ENCODE results near the gene NPHP4.

NPHP4 gene

DNA sequence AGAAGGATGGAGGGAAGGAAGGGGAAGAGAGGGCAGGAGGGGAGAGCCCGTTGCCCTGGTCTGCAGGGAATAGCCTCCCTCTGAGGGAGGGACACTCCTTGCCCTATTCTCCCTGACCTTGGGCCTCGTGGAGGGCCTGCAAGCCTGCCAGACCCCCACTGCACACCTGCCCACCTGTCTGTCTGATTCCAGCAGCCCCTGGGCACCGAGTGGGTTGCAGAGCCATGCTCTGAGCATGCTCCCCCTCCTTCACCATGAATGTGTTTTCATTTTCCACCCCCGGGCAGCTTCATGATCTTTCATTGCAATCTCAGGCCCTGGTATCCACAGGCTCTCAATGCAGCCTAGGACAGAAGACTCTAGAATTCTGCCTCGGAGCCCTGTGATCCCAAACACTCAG, 5.1 kb upstream of the NPHP4 start:
- Histone ChIP-seq H3K36me3 (ENCODE audit: insufficient read depth, low read length) (no peaks in the 10 kb centered on the region), H4K20me1 (ENCODE audit: insufficient read depth, low read length) (no peaks in the 10 kb centered on the region), H2AFZ (ENCODE audit: low read length) (no peak overlapping the region), H3K27me3 (ENCODE audit: insufficient read depth, low read length) (no peaks in the 10 kb centered on the region), H3K9me3 (ENCODE audit: low read length) (no peaks in the 10 kb centered on the region), H3K4me3 (ENCODE audit: low read depth, low read length, poor library complexity, severe bottlenecking) (no peak overlapping the region), H3K79me2 (ENCODE audit: insufficient read depth, low read length) (no peaks in the 10 kb centered on the region), H3F3A (ENCODE audit: insufficient read depth, low read length) (no peaks in the 10 kb centered on the region), H3K4me1 (ENCODE audit: insufficient read depth, low read length, severe bottlenecking) (peaks cover 23% of the 10 kb centered on the region), H3K9me2 (ENCODE audit: low read depth, low read length) (no peaks in the 10 kb centered on the region), H3K27ac (ENCODE audit: low read depth, low read length, poor library complexity, severe bottlenecking) (no peak overlapping the region), H3K9ac (ENCODE audit: low read length) (no peak overlapping the region), H3K4me2 (ENCODE audit: low read length) (no peak overlapping the region)
- TF ChIP-seq, protein P1, sequence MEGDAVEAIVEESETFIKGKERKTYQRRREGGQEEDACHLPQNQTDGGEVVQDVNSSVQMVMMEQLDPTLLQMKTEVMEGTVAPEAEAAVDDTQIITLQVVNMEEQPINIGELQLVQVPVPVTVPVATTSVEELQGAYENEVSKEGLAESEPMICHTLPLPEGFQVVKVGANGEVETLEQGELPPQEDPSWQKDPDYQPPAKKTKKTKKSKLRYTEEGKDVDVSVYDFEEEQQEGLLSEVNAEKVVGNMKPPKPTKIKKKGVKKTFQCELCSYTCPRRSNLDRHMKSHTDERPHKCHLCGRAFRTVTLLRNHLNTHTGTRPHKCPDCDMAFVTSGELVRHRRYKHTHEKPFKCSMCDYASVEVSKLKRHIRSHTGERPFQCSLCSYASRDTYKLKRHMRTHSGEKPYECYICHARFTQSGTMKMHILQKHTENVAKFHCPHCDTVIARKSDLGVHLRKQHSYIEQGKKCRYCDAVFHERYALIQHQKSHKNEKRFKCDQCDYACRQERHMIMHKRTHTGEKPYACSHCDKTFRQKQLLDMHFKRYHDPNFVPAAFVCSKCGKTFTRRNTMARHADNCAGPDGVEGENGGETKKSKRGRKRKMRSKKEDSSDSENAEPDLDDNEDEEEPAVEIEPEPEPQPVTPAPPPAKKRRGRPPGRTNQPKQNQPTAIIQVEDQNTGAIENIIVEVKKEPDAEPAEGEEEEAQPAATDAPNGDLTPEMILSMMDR (IDR thresholded peaks at IDR 0.05; ENCODE audit: low read length), result no peak
- no peak for TF ChIP-seq EZH2 (IDR thresholded peaks at IDR 0.05; ENCODE audit: borderline replicate concordance, low read length)

DNA sequence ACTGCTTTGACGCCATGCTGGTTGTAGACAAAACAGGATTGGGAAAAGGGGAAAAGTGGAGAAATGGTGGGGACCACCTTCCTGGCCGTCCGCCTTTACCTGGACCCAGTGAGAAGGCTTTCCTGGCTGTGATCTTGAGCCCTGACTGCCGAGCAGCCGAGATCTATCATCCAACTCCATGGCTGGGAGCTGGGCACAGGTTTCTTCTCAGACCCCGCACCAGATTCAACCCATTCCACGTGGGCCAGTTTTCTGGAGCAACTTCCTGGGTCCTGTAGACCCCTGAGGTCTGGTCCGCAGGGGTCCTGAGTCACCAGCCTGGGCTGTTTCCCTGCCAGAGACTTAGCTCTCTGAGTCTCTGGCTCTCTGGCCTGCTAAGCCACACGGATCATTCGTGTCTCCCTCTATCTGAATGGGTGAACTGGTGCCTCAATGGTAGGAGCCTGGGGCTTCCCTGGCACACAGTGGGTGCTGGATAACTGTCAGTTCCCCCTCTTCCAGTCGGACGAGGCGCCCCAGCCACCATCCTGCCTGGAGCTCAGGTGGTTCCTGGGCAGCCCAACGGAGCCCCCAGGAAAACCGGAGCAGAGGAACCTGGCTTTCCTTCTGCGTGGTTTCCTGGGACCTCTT, 4.5 kb upstream of the NPHP4 start:
- no peaks in the 10 kb centered on the region for H3K9me3 ChIP-seq (ENCODE audit: low read length)
- H4K20me1 ChIP-seq (ENCODE audit: insufficient read depth, low read length), result no peaks in the 10 kb centered on the region
- H3K27me3 ChIP-seq (ENCODE audit: insufficient read depth, low read length), result no peaks in the 10 kb centered on the region
- no peak overlapping the region for H3K27ac ChIP-seq (ENCODE audit: low read depth, low read length, poor library complexity, severe bottlenecking)
- H2AFZ ChIP-seq (ENCODE audit: low read length), result no peak overlapping the region
- TF ChIP-seq, protein P1 (IDR thresholded peaks at IDR 0.05; ENCODE audit: low read length), result no peak
- no peak for TF ChIP-seq EZH2 (IDR thresholded peaks at IDR 0.05; ENCODE audit: borderline replicate concordance, low read length)
- no peaks in the 10 kb centered on the region for H3K36me3 ChIP-seq (ENCODE audit: insufficient read depth, low read length)
- H3F3A ChIP-seq (ENCODE audit: insufficient read depth, low read length), result no peaks in the 10 kb centered on the region
- H3K9ac ChIP-seq (ENCODE audit: low read length), result no peak overlapping the region
- peaks cover 17% of the 10 kb centered on the region for H3K4me1 ChIP-seq (ENCODE audit: insufficient read depth, low read length, severe bottlenecking)
- no peaks in the 10 kb centered on the region for H3K79me2 ChIP-seq (ENCODE audit: insufficient read depth, low read length)
- H3K9me2 ChIP-seq (ENCODE audit: low read depth, low read length), result no peaks in the 10 kb centered on the region
- no peak overlapping the region for H3K4me3 ChIP-seq (ENCODE audit: low read depth, low read length, poor library complexity, severe bottlenecking)
- no peak overlapping the region for H3K4me2 ChIP-seq (ENCODE audit: low read length)

DNA sequence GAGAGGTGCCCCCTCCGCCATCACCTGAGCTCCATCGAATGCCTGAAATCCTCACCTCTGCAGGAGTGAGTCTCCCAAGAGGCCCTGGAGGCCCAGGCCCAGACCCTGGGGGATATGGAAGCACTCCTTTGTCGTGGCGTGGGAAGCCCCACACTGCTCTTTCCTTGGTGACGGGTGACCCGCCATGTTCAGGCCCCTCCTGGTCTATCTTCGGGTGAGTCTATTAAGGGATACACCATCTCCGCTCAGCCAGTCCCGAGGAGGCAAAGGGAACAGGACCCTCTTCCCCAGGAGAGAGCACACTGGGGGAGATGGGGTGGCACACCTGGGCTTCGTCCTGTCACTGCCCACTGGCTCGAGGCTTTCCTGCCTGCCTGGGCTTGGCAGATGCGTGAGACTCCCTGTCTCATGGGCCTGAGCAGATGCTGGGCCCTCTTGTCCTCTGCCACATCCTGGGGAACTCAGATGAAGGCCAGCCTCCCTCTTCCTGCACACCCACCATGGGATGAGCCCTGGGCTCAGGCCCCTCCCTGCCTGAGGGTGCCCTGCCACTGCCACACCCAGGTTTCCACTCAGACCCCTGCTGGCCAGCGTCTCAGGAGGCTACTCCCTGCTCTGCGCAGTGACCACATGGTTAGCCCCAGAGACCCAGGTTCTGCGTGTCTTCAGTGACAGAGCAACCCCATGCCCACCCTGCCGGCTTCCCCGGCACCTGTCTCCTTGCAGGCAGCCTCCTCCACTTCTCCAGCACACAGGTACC, 3.8 kb upstream of the NPHP4 start:
- no peak overlapping the region for H3K27ac ChIP-seq (ENCODE audit: low read depth, low read length, poor library complexity, severe bottlenecking)
- H3K9me3 ChIP-seq (ENCODE audit: low read length), result no peaks in the 10 kb centered on the region
- TF ChIP-seq, protein P1 (IDR thresholded peaks at IDR 0.05; ENCODE audit: low read length), result no peak
- TF ChIP-seq EZH2 (IDR thresholded peaks at IDR 0.05; ENCODE audit: borderline replicate concordance, low read length), result no peak
- H3K4me1 ChIP-seq (ENCODE audit: insufficient read depth, low read length, severe bottlenecking), result peaks cover 21% of the 10 kb centered on the region
- H3K36me3 ChIP-seq (ENCODE audit: insufficient read depth, low read length), result no peaks in the 10 kb centered on the region
- H3K79me2 ChIP-seq (ENCODE audit: insufficient read depth, low read length), result no peaks in the 10 kb centered on the region
- H3K4me2 ChIP-seq (ENCODE audit: low read length), result no peak overlapping the region
- H4K20me1 ChIP-seq (ENCODE audit: insufficient read depth, low read length), result no peaks in the 10 kb centered on the region
- H3K9me2 ChIP-seq (ENCODE audit: low read depth, low read length), result no peaks in the 10 kb centered on the region
- H3K27me3 ChIP-seq (ENCODE audit: insufficient read depth, low read length), result no peaks in the 10 kb centered on the region
- no peak overlapping the region for H3K4me3 ChIP-seq (ENCODE audit: low read depth, low read length, poor library complexity, severe bottlenecking)
- no peaks in the 10 kb centered on the region for H3F3A ChIP-seq (ENCODE audit: insufficient read depth, low read length)
- H3K9ac ChIP-seq (ENCODE audit: low read length), result no peak overlapping the region
- no peak overlapping the region for H2AFZ ChIP-seq (ENCODE audit: low read length)

All from OCI-LY1 (cell line).